Inflammatory macrophage (primary cell): ENCODE measurements around the gene ALPI.

Experiments
- DNase-seq, 2 donors: peaks; one replicate each; pipeline ENCODE4 v3.0.0-alpha.2; 2020 to 2022

The ALPI gene

DNA sequence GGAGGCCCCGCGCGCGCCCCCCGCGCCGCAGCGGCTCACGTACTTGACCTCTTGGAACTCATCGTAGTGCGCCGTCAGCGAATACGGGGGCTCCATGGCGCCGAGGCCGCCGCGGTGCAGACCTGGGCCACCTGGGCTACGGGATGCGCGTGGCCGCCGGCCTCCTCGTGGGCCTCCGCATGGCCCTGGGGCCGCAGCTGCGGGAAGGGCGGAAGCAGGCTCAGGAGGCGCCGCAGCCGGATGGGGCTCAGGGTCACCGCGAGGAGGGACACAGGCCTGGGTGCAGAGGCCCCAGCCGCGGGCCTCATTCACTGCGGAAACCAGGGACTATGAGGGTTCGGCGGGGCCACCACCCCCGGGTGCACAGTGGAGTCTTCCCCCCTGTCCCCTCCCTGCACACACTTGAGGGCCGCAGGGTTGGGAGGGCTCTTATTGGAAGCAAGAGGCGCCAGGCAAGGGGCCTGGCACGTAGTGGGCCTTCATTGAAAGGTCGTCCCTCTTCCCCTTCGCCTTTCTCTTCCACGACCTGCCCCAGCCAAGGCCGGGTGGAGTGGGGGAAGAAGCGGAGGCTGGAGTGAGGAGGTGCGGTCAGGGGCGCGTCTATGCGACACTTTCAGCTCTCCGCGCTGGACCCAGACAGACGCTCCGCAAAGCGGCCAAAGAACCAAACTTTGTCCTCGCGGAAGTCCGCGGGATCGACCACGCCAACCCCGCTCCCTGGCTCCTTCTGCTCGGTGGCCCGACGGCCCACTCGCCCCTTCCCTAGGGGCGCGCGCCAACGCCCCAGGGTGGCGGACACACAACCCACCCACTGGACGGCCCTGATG is 30.8 kb downstream of the ALPI start:
- DNase-seq, result no peak

DNA sequence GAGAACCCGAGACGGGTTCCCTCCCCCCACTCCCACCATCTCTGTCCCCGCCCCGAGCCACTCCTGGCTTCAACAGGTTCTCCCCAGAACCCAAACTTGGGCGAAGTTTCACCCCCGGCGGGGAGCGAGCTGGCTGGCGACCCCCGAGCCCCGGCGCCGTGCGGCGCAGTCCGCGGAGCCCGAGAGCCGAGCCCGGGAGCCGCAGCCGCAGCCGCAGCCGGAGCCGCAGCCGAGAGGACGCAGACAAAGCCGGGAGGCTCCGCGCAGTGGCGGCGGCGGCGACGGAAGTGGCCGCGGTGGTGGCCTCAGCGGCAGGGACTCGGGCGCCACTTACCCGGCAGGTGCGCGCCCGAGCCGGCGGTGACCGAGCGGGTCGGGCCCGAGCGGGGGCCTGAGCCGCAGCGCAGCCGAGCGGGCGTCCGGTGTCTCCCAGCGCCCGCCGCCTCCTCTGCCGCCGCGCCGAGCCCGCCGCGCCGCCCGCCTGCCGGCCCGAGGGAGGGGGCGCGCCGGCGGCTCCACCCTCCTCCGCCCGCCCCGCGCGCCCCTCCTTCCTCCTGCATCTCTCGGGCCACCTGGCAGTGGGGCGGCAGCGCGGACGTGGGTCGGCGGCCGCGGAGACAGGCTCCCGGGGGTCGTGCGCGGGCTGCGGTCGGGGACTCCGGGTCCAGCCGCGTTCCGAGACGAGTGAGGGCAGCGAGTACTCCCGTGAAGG is 31.6 kb downstream of the ALPI start, which contains the start of gene ECEL1:
ECEL1 (minus strand) TSS at position 450 of the 712 bp plus-strand sequence. CDS start 1,181 bp downstream, outside the sequence.
- DNase-seq, result no peak

DNA sequence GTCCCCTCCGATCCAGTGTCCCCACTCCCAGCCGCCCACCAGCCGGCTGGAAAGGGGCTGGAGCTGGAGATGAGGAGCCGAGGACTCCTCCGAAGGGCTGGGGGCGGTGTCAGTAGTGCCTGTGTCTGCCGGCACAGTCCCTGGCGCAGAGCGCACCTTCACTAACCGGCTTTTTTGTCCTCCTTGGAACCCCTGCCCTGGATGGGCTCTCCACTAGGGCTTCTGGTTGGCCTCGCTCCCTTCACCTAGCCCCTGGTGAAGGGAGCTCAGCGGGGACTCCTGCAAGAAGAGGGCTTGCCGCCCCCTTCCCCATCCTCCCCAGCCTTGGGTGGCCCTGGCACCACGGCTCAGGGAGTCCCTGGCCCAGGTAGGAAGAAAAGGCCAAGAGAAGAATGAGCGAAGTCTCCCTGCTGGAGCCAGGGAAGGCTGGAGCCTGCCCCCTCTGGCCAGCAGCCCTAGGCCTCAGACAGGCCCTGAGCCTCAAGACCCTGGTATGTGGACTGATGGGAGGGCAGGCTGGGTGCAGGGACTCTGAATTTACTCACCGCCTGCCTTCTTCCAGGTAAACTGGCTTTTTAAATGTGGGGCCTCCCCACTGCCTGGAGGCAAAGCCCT is 32.3 kb downstream of the ALPI start:
- no peak for DNase-seq

DNA sequence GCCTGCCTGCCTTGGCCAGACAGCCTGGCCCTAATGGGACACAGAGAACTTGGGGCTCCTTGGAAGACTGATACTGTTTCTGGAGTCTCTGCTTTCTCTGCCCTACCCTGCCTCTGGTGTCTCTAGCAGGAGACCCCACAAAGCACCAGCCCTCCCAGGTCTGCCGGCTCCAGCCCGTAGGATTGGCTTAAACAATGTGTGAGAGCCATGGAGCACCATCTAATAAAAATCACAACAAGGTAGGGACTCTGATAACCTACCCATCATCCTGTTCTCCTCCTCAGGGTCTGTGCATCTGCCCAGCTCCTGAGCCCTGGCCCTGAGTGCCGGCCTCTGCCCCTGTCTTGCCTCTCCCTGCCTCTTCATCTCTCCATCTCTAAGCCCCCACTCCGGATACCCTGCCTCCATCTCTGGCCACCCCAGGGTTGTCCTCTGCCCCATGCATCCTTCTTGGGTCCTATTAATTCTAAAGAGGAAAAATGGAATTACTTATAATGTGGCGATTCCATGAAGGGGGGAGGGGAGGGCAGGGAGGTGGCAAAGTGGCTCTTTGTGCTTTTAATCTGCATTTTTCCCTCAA is 32.9 kb downstream of the ALPI start:
- no peak for DNase-seq

DNA sequence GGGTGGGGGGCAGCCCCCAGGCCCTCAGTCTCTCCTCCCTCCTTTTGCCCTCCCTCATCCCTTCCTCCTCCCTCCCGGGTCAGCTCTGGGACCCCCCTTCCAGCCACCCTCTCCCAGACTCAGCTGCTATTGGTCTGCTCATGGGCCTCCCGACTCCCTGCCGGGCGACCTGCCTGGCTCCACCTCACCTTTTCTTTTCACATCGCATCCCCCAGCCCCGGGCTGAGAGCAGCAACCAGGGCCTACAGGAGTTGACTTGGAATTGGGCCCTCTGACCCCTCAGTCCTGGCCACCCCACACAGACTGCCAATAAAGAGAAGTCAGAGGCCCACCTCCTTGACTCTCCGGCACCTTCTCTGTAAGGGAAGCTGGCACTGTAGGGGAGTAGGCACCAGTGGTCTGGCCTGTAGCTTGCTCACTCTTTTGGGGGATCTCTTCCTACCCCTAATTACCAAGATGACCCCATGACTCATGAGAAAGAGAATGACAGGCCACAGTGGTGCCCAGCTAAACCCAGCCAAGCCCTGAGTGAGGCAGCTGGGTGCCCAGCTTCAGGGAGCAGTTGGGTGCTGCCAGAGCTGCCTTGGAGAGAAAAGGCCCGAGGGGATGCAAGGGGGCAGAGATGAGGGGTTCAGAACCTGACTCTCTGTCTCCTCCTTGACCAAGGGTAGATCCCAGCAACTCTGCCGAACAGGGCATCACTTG is 33.7 kb downstream of the ALPI start:
- DNase-seq, result no peak

DNA sequence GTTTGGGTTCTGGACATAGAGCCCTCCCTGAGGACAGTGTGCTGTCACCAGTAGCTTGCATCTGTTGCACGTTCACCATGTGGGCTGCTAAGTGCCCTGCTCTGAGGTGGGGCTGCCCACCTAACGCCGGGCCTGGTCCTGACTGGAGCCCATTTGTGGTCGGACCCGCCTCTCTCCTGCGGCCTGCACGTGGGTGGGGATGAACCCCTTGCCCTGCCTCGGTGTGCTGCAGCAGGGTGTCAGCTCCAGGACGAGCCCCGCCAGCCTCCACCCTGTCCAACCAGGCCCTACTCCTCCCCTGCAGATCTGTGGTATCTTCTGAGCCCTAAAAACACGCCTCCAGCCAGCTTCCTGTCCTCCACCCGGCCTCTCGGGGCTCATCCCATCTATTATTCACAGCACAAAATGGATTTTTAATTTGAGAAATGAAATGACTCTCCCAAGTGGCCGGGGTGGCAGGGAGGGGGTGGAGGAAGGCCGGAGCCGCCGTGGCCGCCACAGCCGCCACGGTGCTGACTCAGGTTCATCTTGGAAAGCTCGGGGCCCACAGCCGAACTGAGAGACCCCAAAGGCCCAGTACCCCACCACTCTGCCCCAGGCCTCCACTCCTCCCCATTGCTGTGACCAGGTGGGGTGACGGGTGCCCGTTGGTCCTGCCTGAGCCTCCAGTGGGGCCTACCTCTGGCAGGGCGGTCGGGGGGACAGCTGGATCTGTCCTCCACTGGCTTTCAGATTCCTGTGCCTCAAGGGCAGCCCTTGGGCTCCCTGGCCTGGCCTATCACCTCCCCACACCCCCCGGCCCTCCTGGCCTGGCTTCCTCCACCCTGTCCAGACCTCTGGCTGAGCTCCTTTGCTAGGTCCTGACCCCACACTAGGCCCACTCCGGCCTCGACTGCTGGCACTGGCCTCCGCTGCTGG is 34.5 kb downstream of the ALPI start:
- no peak for DNase-seq

DNA sequence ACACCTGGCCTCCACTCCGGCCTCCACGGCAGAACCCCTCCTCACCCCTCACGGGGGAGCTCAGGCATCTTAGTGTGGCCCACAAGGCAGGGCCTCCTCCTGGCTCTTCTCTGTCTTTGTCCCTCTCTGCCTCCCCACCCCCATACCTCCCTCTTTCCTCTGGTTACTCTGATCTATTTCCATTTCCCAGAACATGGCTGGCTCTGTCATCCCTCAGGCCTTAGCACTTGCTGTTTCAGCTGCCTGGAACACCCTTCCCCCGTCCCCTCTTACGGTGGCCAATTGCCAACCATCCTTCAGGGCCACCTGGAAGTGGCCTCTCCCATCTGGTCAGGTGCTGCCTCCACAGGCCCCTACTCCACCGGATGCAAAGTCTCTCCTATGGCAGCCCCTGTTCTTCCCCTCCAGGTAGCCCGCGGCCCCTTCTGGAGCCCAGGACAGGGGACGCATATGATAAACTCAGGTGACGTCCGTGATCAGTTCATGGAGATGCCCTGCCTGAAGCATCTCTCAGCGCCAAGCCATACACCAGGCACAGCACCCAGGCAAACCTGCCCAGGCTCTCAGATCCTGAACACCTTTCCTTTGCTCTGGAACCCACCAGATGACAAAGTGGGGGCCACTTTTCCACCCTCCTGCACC is 35.3 kb downstream of the ALPI start:
- DNase-seq, result no peak

DNA sequence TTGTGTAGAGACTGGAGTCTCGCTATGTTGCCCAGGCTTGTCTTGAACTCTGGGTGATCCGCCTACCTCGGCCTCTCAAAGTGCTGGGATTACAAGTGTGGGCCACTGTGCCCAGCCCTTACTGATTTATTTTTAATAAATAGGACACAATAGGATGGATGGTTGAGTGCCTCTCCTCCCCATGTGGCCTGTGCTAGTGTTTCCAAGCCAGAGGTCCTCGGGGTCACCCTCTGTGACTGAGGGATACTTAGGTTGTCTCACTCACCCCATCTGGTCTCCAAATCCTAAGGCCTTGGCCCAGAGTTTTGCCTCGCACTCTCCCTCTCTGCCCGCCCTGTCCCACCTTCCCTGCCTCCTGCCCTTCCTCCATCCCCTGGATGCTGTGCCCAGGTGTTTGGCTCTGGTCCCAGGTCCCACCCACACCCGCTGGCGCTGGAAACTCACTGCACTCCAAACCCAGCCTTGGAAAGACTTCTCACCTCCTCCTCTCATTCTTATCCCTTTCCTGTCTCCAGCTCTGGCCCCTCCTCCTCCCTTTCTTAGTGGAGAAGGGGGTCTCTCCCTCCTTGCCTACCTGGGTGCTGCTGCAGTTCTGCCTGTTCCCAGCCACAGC is 36.4 kb downstream of the ALPI start:
- no peak for DNase-seq

DNA sequence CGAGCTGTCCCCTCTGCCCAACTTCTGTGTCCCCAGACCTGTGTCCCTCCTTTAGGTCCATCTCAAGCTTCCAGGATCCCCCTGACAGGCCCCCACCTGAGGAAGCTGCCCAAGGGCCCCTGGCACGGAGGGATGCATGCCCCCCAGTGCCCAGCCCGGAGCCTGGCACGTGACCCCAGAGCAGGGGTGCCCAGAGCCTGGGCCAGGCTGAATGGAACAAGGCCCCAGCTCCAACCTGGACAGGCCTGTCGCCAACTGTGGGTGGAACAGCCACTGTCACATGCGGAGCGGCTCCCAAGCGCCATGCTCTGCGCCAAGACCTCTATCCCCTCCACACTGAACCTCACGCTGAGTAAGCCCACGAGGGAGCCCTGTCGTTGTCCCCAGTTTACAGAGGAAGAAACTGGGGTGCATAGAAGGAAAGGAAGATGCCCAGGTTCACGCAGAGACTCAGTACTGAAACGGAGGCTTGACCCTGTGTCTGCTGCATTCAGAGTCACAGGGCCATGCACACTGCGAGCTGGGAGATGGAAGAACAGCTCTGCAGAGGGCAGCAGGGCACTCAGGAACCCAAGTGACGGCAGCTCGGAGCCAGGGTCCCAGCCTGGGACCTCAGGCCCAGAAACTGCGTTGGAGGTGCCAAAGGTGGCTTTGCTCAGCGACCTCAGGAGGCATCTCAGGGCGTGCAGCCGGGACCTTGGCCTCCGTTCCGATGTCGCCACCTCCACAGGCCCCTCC is 37.2 kb downstream of the ALPI start:
- no peak for DNase-seq

DNA sequence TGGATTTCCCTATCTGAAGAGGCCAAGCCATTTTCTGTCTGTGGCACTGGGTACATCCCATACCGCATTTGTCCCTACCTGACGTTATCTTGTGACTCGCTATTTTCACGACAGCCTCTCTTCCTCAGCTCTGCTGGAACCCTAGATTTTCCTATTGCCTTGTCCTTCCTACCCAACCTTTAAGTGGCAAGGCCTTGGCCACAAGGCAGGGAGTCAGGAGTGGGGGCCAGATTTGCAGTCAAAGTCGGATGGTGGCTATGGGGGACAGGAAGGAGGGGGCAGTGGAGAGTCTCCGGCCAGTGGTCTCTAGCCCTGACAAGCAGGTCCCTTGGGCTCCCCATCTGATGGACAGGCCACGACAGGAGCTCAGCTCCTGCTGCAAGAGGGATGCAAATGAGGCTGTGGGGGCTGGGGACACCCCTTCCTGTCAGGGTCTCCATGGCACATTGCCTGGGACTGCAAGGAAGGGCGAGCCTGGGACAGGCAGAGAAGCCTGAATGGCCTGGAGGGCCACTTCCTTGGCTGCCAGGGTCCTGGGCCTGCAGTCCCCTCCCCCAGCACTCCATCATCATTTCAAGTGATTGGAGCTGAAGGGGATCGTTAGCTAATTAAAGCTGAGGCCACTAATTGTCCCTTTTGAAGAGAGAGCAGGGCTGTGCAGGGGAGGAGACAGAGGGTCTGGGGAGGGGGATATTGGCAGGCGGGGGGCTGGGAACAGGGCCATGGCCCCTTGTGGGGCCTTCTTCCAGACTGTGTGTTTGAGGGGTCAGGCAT is 37.9 kb downstream of the ALPI start:
- DNase-seq, result no peak

DNA sequence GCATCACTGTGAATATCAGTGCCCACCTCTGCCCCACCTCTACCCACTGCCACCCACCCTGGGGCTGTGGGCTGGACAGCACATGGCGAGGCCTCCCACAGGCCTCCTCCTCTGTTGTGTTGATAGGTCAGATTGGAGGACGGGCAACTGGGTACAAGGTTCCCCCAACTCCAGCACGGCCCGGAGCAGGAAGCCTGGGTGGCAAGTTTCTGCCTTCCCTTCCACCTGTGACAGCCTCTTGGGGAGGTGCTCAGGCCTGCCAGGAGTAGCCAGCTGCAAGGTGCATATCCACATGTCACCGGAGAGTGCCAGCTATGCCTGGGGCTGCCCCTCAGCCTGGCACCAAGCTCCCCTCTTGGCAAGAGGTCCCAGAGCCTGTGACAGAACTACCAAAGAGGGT is 38.6 kb downstream of the ALPI start:
- DNase-seq, result no peak

DNA sequence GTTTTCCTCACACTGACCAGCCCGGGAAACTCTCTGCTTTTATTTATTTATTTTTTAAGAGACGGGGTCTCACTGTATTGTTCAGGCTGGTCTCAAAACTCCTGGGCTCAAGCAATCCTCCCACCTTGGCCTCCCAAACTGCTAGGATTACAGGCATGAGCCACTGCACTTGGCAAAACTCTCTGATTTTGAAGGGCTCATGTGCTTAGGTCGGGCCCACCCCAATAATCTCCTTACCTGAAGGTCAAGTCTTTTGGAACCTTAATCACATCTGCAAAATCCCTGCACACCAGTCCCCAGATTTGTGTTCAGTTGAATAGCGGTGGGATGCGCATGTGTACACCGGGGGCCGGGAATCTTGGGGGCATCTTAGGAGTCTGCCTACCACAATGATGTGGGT is 39.3 kb downstream of the ALPI start:
- DNase-seq, result no peak

DNA sequence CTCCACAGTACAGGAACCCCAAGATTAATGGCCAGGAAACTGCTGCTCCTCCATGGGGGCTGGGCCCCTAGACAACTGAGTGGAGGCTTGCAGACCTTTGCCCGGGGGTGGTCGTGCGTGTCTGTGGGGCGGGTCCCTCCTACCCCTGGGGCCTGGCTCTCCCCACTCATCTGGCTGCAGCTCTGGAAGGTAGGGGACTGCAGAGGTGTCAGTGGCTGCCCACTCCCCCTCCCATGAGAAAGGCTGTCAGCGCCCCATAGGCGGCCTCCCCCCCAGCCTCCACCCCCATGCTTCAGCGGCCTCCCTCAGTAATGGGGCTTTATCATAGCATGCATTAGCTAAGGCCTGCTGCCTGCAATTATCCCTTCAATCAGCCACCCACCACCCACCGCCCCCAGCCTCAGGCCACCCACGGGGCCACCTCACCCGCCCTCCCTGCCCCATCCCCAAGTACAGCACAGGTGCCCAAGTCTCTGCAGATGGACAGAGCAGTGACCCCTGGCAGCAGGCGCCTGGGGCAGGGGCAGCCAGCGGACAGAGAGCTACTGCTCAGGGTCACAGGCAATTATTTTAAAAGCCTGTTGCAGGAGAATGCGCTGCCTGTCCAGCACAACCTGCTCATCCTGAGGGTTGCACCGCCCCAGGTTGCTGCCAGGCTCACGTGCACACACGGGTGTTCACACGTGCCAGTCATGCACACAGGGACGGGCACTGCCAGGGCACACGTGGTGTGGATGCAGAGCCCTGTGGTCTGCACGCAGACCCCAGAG is 40.7 kb downstream of the ALPI start:
- DNase-seq, result no peak

DNA sequence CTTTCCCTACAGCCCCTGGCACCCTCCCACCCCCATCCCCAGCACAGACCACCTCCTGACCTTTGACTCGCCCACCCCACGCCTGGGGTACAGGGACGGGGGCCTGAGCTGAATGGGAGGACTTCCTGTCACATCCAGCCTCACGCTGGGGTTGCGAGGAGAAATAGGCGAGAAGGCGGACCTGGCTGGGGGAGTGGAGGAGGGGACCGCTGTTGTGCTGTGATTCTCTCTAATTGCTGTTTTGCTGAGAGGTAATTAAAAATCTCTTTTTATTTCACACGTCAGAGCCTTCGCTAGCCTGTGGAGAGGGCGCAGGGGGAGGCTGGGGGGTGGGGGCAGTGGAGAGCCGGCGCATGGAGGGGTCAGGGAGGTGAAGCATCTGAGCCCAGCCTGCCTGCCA is 41.4 kb downstream of the ALPI start:
- no peak for DNase-seq

DNA sequence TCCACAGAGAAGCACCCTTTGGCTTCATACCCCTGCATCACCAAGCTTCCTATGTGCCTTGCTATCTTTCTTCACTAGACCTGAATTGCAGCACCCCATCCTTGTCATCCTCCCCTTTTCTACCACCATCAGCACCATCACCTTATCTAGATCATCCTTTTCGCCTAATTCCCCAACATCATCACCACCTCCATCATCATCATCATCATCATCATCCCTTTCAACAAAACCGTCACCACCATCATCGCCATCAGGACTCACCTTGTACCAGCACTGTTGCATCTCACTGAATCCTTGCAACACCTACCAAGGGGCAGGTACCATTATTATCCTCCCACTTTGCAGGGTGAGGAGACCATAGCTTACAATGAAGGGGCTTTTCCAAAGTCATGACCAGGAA is 42.5 kb downstream of the ALPI start:
- DNase-seq, result no peak

DNA sequence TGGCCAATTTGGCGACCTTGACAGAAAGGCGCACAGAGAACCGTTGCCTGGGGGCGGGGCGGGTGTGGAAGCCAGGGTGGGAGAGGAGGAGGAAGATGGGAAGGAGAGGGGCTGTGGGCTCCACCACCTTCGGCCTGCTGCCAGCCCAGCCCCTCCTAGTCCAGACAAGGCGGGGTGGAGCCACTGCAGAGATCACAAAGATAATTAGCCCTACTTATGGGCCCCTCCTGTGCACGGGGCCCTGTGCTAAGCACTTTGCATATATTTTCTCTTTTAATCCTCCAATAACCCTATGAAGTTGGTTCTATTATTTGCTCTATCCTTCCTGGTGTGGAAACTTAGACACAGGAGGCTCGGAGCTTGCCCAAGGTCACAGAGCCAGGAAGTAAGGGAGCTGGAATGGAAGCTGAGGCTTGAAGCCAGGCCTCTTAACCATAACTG is 45.4 kb downstream of the ALPI start:
- DNase-seq, result no peak

DNA sequence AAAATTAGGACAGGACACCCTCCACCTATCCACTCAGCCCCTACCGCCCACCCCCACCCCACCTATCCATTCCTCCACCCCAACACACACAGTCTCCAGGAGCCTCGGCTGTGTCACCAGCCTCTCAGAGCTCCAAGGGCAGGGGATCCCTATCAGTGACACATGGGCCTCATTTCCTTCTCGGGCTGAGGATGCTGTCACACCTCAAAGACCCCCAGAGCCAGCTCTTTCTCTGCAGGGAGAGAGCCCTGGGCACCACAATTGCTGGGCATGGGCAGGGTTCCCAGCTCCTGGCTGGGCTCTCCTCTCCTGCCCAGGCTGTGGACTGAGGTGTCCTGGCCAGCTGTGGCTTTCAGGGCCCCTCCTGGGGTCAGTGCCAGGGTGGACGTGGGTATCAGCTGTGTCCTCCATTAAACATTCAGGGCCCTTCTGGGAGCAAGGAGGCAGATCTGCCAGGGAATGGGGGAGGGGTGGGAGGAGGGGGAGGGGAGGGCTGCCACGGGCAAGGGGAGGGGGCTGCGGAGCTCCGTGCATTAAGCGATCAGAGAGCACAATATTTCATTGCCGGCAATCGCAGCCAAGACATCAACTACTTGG is 45.9 kb downstream of the ALPI start:
- no peak for DNase-seq

DNA sequence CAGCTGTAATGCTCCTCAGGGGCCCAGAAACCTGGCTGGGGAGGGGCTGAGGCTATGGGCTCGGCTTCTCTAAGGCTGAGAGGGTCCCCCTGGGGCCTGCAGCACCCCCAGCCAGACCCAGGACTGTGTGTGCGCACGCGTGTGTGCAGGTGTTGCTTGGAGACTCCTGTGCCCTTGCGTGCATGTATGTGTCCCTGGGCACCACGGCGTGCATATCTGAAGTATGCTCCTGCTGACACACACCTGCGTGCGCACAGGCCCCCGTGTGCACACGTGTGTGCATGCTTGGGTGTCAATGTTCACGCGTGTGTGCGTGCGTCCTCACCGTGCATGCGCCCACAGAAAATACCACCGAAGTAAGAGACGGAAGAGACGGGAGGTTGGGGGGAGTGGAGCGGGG is 46.6 kb downstream of the ALPI start:
- no peak for DNase-seq
